CD4-positive, alpha-beta T cell treated with Interleukin-17A for 4 hours (primary cell): Measurements from ENCODE around the gene MACF1.
"Not testable (repeated sequence)": the region's sequence is repeated elsewhere in the genome, so short reads cannot be mapped to it uniquely, and the experiment has no call there.

Experiments
- DNase-seq: peaks from one replicate; pipeline ENCODE4 v3.0.0-alpha.2; 2020; ENCODE audit warnings: mixed read lengths

MACF1 gene

DNA sequence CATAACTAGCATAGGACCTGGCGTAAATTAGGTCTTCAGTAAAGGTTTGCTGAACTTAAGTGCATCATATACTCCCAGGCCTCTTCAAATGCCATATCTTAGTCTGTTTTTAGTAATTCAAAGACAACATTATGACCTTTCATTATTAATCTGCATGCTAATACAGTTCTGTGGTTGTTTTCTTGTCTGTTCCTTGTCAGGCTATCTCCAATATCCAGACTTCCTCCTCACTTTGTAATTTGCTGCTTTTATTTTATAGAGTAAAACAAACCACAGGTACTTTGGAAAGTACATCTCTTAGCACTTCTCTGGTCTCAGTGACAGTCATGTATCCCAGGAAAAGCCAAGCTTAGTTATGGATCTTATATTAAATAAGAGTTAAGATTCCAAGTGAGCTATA lies 221.9 kb downstream of the MACF1 start:
- DNase-seq = no peak

DNA sequence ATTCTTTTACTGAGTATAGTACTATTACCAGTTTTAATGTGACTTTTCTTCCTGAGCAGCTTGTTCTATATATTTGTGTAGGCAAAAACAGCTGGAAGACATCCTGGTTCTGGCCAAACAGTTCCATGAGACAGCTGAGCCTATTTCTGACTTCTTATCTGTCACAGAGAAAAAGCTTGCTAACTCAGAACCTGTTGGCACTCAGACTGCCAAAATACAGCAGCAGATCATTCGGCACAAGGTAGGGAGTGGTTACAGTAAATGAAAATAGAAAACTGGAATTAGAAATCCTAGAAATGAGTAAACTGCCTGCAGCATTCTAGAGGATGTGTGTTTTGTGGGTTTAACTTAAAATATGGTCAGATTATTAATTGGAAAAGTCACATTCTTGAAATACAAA lies 222.9 kb downstream of the MACF1 start:
- DNase-seq = no peak

DNA sequence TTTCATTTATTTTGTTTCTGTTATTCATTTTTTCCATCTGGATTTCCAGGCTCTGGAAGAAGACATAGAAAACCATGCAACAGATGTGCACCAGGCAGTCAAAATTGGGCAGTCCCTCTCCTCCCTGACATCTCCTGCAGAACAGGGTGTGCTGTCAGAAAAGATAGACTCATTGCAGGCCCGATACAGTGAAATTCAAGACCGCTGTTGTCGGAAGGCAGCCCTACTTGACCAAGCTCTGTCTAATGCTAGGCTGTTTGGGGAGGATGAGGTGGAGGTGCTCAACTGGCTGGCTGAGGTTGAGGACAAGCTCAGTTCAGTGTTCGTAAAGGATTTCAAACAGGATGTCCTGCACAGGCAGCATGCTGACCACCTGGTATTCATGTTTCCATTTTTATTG lies 223.4 kb downstream of the MACF1 start:
- DNase-seq = no peak

DNA sequence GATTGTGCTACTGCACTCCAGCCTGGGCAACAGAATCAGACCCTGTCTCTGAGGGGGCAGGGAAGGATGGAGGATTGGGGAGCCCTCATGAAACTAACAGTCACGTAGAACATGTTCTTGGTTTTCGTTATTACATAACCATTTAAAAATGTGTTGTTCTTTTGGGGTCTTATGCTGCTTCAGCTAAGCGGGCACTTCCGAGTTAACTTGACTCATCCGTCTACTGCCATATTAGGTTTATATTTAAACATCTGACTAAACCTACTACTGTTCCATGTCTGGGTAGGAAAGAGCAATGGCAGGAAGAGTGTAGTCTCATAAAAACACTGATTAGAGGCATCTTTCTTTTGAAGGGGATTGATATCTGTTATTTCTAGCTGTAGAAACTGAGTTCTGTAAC lies 227.4 kb downstream of the MACF1 start:
- DNase-seq = no peak

DNA sequence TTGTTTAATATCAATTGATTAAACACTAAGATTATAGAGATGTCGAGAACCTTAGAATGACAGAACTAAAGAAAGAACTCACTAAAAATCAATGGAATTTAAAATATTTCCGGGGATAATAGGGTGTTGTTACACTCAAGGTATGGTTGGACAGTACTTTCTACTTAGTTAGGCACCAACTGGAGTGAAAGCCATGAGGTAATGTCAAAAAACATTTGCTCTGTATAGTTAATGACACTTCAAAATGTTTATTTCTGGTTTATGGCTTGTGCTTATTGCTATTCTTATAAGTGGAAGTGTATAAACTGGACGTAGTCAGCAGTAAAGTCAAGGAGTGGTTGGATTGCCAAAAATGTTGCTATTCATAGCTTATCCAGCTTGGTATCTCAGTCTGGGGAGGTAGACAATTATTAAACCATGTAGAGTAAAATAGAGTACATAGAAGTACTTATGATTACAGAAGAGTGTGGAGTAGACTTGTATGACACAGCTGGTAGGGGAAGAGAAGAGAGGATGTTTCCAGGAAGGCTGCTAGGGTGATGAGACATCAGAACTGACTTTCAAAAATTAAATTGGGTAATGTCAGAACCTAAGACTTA lies 230.4 kb downstream of the MACF1 start:
- DNase-seq = no peak

DNA sequence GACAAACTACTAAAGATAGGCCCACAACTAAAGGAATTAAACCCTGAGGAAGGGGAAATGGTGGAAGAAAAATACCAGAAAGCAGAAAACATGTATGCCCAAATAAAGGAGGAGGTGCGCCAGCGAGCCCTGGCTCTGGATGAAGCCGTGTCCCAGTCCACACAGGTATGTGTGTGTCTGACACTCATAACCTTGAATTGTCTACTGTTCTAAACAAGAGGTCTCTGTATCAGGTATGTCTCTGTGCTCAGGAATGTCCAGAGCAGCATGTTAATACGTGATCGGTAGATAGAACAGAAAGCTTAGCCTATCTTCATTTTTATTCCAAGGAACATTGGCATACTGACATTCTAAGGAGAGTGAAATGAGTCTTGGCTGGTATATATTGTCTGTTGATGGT lies 231.1 kb downstream of the MACF1 start:
- DNase-seq = no peak

DNA sequence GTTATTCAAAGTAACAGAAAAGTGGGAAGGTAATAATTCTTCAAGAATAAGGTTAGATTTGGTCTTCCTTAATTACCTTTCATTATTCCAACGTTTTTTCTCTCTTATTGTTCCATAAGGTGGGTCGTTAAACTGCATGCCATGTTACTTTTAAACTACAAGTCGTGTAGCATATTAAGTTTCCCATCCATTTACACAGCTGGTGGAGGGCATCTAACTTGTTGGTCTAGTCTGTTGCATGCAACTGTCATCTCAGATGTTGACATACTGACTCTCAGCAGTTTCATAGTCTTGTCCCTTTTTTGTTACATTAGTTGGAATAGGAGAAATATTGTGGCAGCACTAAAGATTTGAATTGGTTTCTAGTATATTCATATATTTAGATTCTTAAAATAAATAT lies 232.3 kb downstream of the MACF1 start:
- no peak for DNase-seq

DNA sequence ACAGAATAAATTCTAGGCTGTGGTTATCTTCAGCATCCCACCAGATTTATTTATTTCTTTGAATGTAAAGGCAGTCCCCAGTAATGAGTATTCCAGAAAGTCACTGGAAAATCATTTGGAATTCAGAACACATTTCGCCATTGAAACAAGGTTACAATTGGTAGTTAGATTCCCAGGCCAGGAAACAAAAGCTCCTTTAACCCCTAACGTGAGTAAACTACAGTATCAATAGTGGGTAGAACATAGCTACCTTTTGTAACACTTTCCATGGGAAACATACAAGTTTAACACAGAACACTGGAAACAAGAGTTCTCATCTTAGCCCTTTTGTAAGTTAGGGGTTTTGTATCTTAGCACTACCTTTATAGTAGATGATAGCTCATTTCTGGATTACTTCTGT lies 233.5 kb downstream of the MACF1 start:
- DNase-seq = no peak

DNA sequence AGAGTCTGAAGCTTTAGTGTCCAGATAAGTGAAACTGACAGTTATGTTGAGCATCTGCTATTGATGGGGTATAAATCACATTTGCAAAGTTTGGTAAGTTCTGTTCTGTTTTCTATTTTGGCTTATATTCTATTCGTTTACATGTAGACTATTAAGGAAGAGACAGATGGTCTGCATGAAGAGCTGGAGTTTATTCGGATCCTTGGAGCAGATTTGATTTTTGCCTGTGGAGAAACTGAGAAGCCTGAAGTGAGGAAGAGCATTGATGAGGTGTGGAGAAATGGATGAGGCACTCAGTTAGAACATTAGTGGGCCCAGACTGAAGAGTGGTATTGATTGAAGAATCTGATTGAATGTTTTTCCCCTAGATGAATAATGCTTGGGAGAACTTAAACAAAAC lies 236.4 kb downstream of the MACF1 start:
- no peak for DNase-seq

DNA sequence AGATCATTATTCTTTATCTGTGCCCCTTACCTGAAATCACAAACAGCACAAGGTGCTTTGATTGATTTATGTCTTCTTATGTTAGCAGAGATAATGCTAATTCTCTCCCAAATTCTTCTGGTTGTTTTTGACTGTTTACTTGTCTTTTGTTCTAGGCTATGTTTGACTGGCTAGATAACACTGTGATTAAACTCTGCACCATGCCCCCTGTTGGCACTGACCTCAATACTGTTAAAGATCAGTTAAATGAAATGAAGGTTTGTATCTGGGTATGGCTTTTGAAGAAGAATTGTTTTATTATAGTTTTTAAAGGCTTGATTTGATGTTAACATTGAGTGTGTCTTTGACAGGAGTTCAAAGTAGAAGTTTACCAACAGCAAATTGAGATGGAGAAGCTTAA lies 237.3 kb downstream of the MACF1 start:
- no peak for DNase-seq

DNA sequence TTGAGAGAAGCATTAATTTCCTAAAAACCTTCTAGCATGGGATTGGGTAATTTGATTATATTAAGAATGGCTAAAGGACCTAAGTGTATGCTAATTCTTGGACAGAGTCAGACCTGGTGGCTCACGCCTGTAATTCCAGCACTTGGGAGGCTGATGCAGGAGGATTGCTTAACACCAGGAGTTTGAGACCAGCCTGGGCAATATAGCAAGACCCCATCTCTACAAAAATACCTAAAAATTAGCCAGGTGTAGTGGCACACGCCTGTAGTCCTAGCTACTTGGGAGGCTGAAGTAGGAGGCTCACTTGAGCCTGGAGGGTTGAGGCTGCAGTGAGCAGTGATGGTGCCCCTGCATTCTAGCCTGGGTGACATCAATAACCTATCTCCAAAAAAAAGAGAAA lies 241.1 kb downstream of the MACF1 start:
- DNase-seq = no peak

DNA sequence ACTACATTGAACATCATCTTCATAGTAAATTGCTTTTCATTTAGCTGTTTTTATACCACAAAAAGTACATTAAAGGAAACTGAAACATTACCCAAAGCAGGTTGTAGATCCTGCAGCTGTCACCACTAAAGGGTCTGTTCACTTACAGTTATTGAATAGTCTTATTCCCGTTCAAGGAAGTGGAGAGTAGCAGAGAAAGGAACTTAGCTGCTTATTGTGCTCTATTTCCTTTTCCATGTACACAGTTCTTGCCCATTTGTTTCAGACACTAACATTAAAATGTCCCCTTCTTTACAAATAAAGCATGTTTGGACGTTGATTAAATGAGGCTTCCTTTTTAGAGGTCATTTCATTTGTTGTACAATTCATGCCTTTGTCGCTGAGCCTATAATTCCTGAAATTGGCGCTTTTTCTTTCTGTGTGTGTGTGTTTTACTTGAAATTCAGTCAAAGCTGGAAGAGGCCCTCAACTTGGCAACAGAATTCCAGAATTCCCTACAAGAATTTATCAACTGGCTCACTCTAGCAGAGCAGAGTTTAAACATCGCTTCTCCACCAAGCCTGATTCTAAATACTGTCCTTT lies 242.6 kb downstream of the MACF1 start:
- no peak for DNase-seq

DNA sequence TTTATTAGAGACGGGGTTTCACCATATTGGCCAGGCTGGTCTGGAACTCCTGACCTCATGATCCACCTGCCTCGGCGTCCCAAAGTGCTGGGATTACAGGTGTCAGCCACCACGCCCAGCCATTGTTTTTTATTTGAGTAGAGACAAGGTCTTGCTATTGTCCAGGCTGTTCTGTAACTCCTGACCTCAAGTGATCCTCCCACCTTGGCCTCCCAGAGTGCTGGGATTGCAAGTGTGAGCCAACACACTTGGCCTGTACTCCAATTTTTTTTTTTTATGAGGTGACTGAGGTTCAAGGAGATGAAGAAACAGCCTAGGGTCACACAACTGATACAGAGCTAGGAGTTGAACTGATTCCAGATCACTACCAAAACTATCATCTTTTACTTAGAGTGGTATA lies 245.5 kb downstream of the MACF1 start:
- DNase-seq = not testable (repeated sequence)

DNA sequence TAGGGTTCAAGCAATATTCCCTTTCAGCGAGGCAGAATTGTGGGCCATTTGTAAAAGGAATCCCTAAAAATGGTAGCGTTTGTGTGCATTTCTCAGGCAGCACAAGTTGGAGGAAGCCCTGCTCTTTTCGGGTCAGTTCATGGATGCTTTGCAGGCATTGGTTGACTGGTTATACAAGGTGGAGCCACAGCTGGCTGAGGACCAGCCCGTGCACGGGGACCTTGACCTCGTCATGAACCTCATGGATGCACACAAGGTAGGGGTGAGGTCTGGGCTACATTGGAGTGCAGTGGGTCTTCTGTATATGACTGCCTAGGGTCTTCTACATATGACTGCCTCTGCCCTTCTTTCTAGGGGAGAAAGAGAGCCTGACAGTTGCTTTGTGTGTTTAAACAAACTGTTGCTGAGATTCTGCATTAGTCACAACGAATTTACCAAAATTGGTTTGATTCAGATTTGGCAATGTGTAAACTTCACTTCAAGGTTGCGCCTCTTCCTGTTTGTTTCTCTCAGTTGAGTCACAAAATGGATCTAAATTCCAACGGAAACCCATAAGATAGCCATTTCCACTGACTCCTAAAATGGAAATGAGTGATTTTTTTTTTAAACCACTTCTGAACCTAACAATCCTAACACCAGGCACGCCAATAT lies 246.6 kb downstream of the MACF1 start:
- no peak for DNase-seq

DNA sequence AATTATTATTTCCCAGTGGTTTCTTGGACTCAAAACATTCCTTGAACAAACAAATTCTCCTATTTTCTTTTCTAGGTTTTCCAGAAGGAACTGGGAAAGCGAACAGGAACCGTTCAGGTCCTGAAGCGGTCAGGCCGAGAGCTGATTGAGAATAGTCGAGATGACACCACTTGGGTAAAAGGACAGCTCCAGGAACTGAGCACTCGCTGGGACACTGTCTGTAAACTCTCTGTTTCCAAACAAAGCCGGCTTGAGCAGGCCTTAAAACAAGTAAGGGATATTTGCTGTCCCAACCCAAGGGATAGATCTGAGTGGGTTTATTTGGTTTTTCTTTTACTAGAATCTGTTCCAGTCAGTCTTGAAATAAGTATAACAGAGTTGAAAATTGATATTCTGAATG lies 247.6 kb downstream of the MACF1 start:
- DNase-seq = no peak

DNA sequence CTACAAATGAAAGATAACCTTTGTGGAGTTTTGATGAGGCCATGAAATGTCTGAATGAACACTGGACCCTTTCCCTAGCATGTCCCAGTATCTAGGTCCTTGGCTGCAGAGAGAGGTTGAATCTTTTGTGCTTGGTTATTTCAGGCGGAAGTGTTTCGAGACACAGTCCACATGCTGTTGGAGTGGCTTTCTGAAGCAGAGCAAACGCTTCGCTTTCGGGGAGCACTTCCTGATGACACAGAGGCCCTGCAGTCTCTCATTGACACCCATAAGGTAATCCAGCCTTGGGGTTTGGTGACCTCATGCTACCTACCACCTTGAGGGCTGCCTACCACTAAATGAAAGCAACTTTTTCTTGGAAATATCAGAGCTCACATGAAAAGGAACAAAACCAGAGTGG lies 248.0 kb downstream of the MACF1 start:
- no peak for DNase-seq

DNA sequence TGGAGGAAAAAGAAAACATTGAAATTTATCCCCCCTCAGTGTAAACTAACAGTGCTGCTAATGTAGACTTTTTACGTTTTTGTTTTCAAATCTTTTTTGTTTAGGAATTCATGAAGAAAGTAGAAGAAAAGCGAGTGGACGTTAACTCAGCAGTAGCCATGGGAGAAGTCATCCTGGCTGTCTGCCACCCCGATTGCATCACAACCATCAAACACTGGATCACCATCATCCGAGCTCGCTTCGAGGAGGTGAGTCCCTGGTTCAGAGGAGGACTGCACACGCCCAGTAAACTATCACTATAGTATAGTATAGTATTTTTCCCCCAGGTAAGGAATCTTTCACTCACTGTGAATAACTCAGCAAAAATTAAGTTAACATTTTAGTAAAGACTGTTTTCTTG lies 249.1 kb downstream of the MACF1 start:
- DNase-seq = no peak

DNA sequence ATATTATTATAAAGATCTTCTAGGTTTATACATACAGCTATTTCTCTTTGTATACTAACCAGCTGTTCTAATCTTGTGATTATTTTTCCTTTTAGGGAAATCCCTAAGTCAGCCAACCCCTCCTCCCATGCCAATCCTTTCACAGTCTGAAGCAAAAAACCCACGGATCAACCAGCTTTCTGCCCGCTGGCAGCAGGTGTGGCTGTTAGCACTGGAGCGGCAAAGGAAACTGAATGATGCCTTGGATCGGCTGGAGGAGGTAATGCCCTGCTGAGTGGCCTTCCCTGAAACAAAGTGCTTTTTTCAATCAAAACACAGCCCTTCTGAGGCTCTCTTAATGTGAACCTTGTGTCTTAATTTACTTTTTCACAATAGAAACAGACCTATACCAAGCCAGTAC lies 254.5 kb downstream of the MACF1 start:
- DNase-seq = no peak

DNA sequence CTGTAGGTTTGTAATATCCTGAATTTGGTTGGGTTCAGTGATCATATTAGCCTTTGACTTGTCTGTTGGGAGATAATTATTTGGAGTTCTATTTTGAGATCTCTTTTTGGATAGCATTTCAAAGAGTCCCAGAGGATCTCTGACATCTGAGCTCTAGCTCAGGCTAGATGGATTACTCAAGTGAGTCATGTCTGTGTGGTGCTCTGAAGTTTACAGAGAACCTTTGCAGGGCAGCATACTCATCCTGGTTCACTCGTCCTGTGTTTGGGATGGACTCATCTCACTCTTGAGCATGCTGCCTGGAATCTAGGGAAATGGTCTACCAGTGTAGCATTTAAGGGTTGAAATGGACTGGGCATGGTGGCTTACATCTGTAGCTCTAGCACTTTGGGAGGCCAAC lies 257.6 kb downstream of the MACF1 start:
- no peak for DNase-seq

DNA sequence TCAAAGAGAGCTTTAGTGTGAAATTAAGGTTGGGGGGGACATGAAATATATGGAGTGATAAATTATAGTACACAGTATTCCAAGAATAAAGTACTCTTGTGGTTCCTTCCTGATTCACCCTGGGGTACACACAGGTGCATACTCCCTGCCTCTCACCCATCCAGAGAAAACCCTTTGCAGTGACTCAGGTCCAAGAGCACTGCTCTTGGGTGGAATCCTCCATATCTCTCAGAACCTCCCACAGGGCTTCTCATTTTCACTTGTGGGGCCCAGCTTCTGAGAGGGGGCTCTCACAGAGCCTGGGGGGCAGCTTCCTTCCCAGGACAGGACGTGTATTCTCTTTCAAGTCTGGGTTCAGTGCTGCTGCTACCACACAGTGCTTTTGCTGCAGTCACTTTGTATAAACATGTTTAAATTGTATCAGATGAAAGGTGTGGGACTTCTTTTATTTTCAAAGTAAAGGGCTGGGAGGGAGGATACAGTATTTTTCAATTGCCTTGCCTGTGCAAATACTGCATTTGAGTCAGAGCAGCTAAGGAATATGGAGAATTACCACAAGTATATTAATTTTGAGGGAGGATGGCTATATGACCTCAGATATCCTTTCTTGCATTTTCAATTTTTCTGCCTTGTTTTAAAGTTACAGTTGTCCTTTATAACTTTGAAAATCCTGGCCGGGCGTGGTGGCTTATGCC lies 262.1 kb downstream of the MACF1 start:
- no peak for DNase-seq

DNA sequence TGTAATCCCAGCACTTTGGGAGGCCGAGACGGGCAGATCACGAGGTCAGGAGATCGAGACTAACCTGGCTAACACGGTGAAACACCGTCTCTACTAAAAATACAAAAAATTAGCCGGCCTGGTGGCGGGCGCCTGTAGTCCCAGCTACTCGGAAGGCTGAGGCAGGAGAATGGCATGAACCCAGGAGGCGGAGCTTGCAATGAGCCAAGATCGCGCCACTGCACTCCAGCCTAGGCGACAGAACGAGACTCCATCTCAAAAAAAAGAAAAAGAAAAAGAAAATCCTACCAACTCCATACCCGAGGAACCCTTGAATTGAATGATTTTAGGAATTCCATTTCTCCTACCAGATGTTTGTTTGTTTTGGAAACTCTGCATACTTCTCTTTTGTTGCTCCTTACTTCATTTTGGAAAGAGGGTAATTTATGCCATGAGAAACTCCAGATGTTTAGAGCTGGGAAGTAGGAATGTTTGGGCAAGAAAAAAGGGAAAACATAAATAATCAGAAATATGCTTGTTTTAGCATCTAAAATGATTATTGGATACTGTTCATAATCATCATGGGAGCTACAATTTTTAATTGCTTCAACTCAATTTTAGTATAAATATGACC lies 262.7 kb downstream of the MACF1 start:
- not testable (repeated sequence) for DNase-seq

DNA sequence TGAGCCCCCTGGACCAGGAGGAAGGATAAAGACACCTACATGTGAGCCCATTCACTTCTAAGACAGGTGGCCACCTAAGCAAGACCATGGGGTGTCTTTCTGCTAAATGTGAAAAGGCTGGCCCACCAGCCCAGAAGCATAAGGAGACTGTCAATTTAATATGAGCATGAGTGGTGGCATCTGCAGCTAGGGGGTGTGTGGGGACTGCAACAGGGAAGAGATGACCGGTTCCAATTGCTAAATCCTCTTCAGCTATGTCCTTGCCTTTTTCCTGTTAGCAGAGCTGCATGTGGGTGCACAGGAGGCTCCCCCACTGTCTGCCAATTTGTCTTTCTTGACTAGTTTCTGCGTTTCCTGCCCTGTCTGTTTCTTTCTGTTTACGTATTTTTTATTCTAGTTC lies 264.7 kb downstream of the MACF1 start:
- DNase-seq = no peak

DNA sequence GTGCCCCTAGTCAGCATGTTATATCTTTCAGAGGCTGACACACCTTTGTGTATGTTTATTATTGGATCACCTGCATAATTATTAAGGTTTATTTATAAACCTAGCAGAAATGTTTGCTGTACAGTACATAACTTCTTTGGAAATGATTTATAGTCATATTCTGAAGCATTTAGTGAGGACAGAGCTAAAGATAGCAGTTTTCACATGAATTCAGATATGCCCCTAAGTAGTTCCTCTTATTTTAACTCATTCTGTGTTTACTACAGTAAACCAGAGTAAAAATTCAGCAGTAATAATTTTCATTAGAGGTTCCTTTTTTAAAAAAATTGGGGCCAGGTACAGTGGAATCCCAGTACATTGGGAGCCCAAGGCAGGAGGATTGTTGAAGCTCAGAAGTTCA lies 265.5 kb downstream of the MACF1 start:
- no peak for DNase-seq

DNA sequence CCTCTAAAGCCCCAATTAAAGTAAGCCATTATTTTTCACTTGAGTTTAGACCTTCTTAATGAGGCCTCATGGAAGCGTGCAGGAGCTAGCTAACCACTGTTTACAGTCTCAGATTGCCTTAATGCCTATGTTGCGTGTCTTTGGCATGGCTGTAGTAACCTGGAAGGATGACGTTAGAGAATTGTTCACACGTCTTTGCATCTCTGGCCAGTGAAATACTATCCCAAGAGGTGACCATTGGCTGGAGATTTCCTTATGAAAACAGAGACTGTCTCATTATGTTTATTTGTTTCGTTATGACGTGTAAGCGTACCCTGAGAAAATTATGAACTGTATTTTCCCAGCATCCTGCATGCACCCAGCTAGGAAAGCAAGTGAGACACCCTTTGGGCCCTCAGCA lies 268.3 kb downstream of the MACF1 start:
- no peak for DNase-seq
